ENCODE data around the gene SLC9A3.

DNA sequence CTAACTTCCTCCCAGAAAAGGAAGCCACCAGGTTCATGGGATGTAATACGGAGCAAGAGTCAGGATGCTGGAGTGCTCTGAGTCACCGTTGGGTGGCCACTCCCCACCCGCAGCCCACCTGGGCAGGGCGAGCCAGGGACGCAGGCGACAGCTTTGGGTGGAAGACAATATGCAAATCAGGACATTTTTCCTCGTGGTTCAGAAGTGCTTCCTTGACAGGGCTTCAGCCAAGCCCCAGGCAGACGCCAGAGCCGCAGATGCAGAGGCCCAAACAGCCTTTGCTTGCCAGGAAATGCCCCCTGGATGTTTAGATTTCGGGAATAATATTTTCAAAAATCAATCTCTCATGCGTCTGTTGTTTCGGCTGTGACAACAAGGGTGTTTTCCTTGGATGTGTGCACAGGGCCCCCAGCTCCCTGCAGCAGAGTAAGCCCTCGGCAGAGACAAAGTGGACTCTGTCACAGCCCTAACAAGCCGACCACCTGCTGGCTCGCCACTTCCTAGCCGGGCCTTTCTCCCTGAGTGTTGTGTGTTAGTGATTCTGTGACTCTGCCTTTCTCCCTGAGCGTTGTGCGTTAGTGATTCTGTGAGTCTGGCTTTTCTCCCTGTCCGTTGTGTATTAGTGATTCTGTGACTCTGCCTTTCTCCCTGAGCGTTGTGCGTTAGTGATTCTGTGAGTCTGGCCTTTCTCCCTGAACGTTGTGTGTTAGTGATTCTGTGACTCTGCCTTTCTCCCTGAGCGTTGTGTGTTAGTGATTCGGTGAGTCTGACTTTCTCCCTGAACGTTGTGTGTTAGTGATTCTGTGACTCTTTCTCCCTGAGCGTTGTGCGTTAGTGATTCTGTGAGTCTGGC is 11.8 kb upstream of the SLC9A3 start:
- TF ChIP-seq POLR2A (IDR thresholded peaks at IDR 0.05) = no peak
- TF ChIP-seq, protein P1, sequence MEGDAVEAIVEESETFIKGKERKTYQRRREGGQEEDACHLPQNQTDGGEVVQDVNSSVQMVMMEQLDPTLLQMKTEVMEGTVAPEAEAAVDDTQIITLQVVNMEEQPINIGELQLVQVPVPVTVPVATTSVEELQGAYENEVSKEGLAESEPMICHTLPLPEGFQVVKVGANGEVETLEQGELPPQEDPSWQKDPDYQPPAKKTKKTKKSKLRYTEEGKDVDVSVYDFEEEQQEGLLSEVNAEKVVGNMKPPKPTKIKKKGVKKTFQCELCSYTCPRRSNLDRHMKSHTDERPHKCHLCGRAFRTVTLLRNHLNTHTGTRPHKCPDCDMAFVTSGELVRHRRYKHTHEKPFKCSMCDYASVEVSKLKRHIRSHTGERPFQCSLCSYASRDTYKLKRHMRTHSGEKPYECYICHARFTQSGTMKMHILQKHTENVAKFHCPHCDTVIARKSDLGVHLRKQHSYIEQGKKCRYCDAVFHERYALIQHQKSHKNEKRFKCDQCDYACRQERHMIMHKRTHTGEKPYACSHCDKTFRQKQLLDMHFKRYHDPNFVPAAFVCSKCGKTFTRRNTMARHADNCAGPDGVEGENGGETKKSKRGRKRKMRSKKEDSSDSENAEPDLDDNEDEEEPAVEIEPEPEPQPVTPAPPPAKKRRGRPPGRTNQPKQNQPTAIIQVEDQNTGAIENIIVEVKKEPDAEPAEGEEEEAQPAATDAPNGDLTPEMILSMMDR (IDR thresholded peaks at IDR 0.05) = no peak
